HEK293T (cell line): Measurements from ENCODE around the gene CD33.

Experiments used
- ARNT ChIP-seq: fragments of 450-650 bp; IDR thresholded peaks from 2 replicates; pipeline ENCODE4 v1.6.1; 2017; ENCODE audit warnings: mild to moderate bottlenecking
- BHLHE40 ChIP-seq: fragments of 450-650 bp; IDR thresholded peaks from 2 replicates; pipeline ENCODE4 v1.6.1; 2016; ENCODE audit warnings: mild to moderate bottlenecking, moderate library complexity, borderline replicate concordance
- TARDBP ChIP-seq: fragments of 450-650 bp; IDR thresholded peaks from 2 replicates; pipeline ENCODE4 v1.6.1; 2016
- ZNF384 ChIP-seq: fragments of 450-650 bp; IDR thresholded peaks from 2 replicates; pipeline ENCODE4 v1.6.1; 2016

DNA sequence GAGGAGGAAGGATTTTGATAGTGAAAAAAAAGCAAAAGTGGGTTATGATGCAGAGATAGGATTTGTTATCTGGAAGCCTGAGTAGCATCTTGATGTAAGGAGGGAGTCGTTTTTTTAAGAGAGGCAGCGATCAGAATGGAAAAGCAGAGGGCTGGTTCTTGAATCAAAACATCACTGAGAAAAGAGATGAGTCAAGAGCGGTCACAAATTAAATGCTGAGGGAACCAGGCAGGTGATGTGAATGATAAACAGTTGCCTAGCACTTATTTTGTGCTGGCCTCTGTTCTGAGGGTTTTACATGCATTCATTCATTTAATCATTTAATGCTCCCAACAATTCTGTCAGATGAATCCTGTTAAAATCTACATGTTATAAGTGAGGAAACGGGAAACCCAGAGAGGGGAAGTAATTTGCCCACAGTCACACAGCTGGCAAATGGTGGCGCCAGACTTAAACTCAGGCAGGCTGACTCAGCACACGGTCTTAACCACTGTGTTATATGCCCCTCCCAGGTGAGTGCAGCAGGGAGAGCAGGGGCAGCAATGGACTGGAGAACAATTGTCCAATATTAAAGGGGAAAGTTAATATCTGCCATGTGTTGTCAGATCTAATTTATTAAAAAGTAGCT lies 47.4 kb downstream of the CD33 start:
- TF ChIP-seq TARDBP: no peak
- TF ChIP-seq ZNF384: no peak
- TF ChIP-seq BHLHE40: no peak
- TF ChIP-seq ARNT: no peak
